ENCODE results near the gene EYA2.

GRCh38 chr20:47191956-47192355 lies 297.3 kb downstream of the EYA2 start:
- TF ChIP-seq CTCF (IDR thresholded peaks at IDR 0.05) (no peak), POLR2A (IDR thresholded peaks at IDR 0.05) (no peak)

Data from adrenal gland (tissue), 5 donors.